ENCODE measurements around the gene CARMIL3.
"Not testable (repeated sequence)": the region's sequence is repeated elsewhere in the genome, so short reads cannot be mapped to it uniquely, and the experiment has no call there.

GRCh38 chr14:24006471-24006816 lies 45.4 kb upstream of the CARMIL3 start:
- TF ChIP-seq, protein P1, sequence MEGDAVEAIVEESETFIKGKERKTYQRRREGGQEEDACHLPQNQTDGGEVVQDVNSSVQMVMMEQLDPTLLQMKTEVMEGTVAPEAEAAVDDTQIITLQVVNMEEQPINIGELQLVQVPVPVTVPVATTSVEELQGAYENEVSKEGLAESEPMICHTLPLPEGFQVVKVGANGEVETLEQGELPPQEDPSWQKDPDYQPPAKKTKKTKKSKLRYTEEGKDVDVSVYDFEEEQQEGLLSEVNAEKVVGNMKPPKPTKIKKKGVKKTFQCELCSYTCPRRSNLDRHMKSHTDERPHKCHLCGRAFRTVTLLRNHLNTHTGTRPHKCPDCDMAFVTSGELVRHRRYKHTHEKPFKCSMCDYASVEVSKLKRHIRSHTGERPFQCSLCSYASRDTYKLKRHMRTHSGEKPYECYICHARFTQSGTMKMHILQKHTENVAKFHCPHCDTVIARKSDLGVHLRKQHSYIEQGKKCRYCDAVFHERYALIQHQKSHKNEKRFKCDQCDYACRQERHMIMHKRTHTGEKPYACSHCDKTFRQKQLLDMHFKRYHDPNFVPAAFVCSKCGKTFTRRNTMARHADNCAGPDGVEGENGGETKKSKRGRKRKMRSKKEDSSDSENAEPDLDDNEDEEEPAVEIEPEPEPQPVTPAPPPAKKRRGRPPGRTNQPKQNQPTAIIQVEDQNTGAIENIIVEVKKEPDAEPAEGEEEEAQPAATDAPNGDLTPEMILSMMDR (conservative IDR thresholded peaks at IDR 0.05; ENCODE audit: low read depth in 2 of 2): not testable (repeated sequence)
- TF ChIP-seq POLR2AphosphoS5 (IDR thresholded peaks at IDR 0.05; ENCODE audit: low read depth); JUNB (IDR thresholded peaks at IDR 0.05; ENCODE audit: unreplicated experiment); ZNF114 (CRISPR knock-in tag; IDR thresholded peaks at IDR 0.05); EZH2 (IDR thresholded peaks at IDR 0.05; ENCODE audit: low read depth, unreplicated experiment); EZH2phosphoT487 (IDR thresholded peaks at IDR 0.05; ENCODE audit: unreplicated experiment); REST (IDR thresholded peaks at IDR 0.05; ENCODE audit: unreplicated experiment); NANOG (IDR thresholded peaks at IDR 0.05; ENCODE audit: borderline replicate concordance); ZNF331 (CRISPR knock-in tag; IDR thresholded peaks at IDR 0.05; ENCODE audit: low read depth); CREB1 (CRISPR knock-in tag; IDR thresholded peaks at IDR 0.05; ENCODE audit: low read depth); STAT1 (IDR thresholded peaks at IDR 0.05; ENCODE audit: unreplicated experiment): not testable (repeated sequence)
- TF ChIP-seq, protein P2, sequence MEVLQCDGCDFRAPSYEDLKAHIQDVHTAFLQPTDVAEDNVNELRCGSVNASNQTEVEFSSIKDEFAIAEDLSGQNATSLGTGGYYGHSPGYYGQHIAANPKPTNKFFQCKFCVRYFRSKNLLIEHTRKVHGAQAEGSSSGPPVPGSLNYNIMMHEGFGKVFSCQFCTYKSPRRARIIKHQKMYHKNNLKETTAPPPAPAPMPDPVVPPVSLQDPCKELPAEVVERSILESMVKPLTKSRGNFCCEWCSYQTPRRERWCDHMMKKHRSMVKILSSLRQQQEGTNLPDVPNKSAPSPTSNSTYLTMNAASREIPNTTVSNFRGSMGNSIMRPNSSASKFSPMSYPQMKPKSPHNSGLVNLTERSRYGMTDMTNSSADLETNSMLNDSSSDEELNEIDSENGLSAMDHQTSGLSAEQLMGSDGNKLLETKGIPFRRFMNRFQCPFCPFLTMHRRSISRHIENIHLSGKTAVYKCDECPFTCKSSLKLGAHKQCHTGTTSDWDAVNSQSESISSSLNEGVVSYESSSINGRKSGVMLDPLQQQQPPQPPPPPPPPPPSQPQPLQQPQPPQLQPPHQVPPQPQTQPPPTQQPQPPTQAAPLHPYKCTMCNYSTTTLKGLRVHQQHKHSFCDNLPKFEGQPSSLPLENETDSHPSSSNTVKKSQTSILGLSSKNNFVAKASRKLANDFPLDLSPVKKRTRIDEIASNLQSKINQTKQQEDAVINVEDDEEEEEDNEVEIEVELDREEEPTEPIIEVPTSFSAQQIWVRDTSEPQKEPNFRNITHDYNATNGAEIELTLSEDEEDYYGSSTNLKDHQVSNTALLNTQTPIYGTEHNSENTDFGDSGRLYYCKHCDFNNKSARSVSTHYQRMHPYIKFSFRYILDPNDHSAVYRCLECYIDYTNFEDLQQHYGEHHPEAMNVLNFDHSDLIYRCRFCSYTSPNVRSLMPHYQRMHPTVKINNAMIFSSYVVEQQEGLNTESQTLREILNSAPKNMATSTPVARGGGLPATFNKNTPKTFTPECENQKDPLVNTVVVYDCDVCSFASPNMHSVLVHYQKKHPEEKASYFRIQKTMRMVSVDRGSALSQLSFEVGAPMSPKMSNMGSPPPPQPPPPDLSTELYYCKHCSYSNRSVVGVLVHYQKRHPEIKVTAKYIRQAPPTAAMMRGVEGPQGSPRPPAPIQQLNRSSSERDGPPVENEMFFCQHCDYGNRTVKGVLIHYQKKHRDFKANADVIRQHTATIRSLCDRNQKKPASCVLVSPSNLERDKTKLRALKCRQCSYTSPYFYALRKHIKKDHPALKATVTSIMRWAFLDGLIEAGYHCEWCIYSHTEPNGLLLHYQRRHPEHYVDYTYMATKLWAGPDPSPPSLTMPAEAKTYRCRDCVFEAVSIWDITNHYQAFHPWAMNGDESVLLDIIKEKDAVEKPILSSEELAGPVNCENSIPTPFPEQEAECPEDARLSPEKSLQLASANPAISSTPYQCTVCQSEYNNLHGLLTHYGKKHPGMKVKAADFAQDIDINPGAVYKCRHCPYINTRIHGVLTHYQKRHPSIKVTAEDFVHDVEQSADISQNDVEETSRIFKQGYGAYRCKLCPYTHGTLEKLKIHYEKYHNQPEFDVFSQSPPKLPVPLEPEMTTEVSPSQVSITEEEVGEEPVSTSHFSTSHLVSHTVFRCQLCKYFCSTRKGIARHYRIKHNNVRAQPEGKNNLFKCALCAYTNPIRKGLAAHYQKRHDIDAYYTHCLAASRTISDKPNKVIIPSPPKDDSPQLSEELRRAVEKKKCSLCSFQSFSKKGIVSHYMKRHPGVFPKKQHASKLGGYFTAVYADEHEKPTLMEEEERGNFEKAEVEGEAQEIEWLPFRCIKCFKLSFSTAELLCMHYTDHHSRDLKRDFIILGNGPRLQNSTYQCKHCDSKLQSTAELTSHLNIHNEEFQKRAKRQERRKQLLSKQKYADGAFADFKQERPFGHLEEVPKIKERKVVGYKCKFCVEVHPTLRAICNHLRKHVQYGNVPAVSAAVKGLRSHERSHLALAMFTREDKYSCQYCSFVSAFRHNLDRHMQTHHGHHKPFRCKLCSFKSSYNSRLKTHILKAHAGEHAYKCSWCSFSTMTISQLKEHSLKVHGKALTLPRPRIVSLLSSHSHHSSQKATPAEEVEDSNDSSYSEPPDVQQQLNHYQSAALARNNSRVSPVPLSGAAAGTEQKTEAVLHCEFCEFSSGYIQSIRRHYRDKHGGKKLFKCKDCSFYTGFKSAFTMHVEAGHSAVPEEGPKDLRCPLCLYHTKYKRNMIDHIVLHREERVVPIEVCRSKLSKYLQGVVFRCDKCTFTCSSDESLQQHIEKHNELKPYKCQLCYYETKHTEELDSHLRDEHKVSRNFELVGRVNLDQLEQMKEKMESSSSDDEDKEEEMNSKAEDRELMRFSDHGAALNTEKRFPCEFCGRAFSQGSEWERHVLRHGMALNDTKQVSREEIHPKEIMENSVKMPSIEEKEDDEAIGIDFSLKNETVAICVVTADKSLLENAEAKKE (CRISPR knock-in tag; IDR thresholded peaks at IDR 0.05): not testable (repeated sequence)
- TF ChIP-seq, protein P3, sequence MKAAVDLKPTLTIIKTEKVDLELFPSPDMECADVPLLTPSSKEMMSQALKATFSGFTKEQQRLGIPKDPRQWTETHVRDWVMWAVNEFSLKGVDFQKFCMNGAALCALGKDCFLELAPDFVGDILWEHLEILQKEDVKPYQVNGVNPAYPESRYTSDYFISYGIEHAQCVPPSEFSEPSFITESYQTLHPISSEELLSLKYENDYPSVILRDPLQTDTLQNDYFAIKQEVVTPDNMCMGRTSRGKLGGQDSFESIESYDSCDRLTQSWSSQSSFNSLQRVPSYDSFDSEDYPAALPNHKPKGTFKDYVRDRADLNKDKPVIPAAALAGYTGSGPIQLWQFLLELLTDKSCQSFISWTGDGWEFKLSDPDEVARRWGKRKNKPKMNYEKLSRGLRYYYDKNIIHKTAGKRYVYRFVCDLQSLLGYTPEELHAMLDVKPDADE (IDR thresholded peaks at IDR 0.05): not testable (repeated sequence)
